OCI-LY1 (cell line): ENCODE results near the gene MBOAT1.

Experiments used
- EZH2 ChIP-seq: fragments of 200-600 bp; sonication (generic), shearing (Covaris generic); IDR thresholded peaks from 2 replicates; pipeline ENCODE4 v1.8.0; 2017; ENCODE audit warnings: borderline replicate concordance, mixed run types, mild to moderate bottlenecking, antibody characterized with exemption, low read length, moderate library complexity, mixed read lengths
- TF ChIP-seq, protein P1 (sequence below): fragments of 200-600 bp; sonication (generic), shearing (Covaris generic); IDR thresholded peaks from 2 replicates; pipeline ENCODE4 v1.5.1; 2017; ENCODE audit warnings: mild to moderate bottlenecking, antibody characterized with exemption, low read length, moderate library complexity, mixed read lengths

GRCh38 chr6:20168690-20169089, 43.6 kb downstream of the MBOAT1 start:
- TF ChIP-seq, protein P1, sequence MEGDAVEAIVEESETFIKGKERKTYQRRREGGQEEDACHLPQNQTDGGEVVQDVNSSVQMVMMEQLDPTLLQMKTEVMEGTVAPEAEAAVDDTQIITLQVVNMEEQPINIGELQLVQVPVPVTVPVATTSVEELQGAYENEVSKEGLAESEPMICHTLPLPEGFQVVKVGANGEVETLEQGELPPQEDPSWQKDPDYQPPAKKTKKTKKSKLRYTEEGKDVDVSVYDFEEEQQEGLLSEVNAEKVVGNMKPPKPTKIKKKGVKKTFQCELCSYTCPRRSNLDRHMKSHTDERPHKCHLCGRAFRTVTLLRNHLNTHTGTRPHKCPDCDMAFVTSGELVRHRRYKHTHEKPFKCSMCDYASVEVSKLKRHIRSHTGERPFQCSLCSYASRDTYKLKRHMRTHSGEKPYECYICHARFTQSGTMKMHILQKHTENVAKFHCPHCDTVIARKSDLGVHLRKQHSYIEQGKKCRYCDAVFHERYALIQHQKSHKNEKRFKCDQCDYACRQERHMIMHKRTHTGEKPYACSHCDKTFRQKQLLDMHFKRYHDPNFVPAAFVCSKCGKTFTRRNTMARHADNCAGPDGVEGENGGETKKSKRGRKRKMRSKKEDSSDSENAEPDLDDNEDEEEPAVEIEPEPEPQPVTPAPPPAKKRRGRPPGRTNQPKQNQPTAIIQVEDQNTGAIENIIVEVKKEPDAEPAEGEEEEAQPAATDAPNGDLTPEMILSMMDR: no peak
- no peak for TF ChIP-seq EZH2
